ENCODE measurements around the gene SPATA13.
A peak's percentile ranks its signal among the peaks of the same experiment; 100 is the strongest.
"Not testable (repeated sequence)": the region's sequence is repeated elsewhere in the genome, so short reads cannot be mapped to it uniquely, and the experiment has no call there.

The SPATA13 gene

DNA sequence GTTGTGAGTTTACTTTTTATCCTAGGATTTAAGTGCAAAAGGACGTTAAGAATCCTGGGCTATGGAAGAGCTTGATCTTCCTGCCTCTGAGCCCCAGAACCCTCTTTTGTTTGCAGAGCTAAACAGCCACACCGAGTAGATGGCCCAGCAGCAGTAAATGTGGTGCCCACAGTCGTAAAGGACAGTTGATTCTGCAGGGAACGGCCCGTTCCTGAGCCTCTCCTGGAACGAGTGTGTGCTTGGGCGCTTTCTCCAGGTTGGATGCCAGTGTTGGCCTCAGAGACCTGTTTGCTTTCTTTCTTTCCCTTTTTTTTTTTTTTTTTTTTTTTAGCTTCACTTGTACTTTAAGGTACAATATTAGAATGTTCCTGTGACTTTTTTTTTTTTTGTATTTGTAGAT is 41.7 kb downstream of the SPATA13 start:
- DNase-seq: no peak

DNA sequence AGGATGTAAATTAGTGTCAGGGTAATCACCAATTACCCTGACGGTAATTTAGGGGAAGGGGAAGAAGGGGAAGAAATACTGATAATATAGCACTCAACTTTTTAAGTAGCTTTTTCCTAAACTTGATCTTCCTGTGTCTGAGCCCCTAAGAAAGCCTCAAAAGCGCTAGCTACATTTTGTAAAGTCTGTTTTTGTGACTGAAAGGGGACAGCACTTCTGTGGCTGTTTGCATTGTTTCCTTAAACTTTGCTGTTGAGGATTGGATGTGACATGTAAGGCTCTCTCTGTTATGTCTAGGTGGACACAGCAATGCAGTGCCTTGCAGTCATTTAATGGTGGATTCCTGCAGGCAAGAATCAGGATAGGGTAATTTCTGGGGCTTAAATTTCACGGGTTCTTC is 42.8 kb downstream of the SPATA13 start:
- peak in 1 of 2 experiments; percentile 9 for DNase-seq

DNA sequence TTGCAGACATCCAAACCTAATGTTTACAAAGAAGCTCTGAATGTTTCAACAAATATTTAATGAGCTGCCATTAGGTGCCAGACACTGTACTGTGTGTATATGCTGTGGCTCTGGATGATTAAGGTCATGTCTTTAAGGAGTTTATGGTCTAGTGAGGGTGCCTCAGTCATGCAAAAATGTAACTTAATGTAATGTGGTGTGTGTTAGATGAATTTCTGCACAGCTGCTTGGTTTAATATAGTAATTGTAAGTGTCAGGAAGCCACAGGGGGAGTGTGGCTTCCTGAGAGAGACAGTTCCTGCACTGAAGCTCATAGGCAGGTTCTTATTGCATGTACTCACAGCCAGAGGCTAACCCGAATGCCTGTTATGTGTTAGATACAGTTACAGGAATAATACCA is 43.3 kb downstream of the SPATA13 start:
- peak; percentile 68 for DNase-seq

DNA sequence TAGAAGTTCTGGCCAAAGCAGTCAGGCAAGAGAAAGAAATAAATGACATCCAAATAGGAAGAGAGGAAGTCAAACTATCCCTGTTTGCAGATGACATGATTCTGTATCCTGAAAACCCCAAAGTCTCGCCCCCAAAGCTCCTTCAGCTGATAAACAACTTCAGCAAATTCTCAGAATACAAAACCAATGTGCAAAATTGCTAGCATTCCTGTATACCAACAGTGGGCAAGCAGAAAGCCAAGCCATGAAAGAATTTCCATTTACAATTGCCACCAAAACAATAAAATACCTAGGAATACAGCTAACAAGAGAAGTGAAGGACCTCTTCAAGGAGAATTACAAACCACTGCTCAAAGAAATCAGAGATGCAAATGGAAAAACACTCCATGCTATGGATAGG is 44.6 kb downstream of the SPATA13 start:
- DNase-seq: not testable (repeated sequence)

DNA sequence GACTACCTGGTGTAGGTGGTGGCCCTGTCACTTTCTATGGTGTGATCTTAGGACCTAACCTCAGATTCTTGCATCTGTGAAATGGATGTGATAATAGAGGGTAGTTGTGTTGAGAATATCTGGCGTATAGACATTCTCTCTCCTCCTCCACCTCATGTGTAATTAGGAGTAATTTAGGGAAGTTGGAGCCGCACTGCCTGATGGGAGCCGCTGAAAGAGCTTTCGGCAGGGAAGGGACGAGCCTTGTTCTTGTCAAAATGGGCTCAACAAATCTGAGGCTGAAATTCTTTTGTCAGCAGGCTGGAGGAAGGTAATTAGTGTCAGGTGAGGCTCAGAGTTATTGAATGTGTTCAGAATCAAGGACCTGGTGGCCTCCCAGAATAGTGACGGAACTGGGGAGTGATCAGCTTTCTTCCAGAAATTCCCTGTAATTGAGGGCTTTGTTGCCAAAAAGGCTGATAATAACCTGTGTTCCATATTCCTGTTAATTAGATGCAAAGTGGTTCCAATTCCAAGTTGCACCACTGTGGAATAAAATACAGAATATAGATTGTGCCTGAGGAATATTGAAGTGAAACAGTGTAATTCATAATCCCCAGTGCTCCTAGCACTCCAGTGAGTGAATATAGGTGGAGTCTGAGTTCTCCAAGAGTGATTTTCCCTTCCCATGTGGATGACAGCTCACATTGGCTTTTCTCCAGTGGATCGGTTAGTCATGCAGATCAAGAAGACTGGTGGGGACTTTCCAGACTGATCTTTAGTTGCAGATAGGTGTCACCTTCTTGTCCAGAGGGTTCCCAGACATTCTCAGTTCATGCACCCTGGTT is 47.5 kb downstream of the SPATA13 start:
- DNase-seq: peak; percentile 39 to 45

DNA sequence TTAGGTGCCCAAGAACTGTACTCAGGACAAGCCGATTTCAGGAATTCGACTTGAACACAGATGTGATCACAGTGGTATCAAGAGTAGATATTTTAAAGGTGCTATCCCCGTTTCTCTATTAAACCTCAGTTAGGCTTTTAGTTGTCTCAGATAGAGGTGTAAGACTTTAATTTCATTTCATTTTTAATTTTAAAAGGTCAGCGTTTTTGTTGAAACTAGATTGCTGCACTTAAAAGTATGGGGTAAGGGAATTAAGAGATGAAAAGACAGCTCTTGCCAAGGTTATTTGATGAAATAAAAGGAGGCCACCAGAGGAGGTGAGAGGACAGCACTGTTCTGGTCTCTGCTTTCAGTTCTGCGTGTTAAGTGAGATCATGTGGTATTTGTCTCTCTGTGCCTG is 48.6 kb downstream of the SPATA13 start:
- DNase-seq: no peak

DNA sequence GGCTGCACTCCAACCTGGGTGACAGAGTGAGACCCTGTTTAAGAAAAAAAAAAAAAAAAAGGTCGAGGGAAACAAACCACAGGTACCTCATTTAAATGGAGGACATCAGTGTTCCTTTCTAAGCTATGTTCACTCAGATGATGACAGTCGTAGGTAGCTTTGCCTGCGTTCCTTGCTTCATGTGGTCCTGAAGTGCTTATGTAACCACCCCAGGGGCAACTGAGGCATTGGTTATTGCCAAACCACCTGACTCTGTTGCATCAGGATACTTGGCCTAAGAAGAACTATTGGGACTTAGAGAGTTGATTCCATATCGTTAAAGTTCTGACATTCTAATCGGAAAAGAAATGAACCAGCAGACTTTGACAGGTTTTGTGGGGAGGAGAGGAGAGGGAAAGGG is 51.7 kb downstream of the SPATA13 start:
- no peak for DNase-seq

DNA sequence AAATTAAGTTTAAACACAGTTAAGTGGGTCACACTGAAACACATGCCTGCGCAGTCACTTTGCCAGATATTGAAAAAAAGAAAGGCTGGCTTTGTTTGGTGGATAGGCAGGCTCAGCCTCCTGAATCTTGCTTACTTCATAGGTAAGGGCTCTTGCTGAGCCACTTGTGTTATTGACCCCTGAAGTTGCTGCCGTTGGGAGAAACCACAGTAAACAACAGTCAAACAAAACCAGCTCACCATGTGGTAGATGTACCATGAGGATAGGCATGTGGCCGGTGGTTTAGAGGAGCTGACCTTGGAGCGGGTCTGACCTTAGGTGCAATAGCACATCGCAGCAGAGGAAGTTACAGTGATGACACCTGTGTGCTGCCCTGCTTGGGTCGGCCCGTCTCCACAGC is 52.2 kb downstream of the SPATA13 start:
- DNase-seq: no peak

DNA sequence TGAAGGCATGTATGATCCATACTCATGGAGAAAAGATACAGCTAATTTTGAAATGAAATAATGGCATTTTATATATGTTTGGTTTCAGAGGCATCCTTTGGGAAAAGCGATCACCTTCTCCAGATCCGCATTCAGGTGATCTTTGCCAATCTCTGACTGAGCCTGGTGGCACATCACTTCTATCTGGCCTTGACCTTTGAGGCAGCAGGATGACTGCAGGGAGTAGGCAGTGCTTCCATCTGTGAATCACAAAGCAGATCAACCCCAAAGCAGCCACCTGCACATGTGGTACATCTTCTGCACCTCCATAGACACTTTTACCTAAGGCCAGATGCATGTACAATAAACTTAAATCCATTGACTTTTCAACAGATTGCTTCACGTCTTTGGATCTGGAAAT is 53.4 kb downstream of the SPATA13 start:
- DNase-seq: no peak

DNA sequence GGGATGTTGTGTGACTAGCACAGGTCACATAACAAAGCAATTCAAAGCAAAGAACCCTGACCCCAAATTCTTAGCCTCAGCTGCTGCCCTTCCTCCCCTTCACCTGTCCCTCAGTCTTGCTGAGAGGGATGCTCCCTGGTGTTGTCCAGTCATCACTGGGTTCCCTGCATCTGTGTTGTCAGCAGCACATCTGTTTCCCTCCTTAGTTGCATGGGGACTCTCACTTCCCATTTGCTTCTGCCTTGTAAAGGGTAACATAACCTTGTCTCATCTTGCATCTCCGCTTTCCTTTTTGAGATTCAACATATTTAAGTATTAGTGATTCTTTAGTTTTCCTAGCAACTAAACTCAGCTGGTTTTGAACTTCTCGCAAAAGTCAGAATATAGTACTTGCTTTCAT is 54.0 kb downstream of the SPATA13 start:
- no peak for DNase-seq

DNA sequence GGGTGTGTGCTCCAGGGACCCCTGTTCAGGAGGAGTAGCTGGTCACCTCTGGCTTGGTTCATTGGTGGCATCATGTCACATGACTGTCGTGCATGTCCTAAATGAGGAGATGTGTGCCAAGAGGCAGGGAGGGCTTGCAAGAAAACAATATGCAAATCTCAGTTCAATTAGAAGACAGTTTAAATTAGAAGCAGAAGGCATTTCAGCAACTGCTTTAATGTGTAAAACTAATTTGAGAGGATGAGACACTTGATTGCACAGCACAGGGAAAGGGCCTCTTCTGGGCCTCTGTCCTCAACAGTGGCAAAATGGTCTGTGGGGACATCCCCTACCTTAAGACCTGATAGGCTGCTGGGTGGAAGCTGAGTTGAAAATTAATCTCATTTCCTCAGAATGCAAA is 54.6 kb downstream of the SPATA13 start:
- DNase-seq: no peak

DNA sequence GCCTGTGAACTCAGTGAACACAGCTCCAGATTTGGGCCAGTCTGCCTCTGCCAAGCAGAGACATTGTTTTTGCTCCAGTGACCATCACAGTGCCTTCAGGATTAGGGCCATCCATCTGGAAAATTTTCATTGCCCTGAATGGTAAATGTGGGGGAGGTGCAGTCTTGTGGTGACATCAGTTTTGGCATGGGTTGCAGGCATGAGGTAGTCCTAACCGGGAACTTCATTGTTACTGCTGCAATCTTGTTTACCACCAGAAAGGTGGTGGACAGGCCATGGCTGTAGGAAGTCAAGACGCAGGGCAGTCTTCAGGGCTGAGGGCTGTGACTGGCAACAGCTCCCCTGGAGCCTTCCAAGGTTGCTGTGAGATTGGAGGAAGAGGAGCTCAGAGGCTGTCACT is 55.2 kb downstream of the SPATA13 start:
- DNase-seq: no peak

DNA sequence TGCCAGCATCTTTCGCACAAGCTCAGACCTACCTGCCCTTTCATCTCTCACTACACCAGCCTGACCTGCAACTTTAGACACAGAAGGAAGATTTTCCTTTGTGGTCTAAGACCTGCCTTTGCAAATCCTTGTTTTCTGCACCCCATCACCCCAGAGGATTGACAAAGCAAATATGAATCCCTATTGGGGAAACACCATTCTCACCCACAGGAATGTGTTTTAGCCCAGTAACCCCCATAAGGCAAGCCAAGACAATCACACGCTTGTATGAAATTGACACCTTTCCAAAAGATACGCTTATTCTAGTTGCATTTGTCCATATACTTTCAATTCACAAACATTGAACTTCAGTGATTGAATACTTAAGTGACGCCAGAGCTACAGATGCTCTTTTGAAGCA is 55.7 kb downstream of the SPATA13 start:
- DNase-seq: no peak

DNA sequence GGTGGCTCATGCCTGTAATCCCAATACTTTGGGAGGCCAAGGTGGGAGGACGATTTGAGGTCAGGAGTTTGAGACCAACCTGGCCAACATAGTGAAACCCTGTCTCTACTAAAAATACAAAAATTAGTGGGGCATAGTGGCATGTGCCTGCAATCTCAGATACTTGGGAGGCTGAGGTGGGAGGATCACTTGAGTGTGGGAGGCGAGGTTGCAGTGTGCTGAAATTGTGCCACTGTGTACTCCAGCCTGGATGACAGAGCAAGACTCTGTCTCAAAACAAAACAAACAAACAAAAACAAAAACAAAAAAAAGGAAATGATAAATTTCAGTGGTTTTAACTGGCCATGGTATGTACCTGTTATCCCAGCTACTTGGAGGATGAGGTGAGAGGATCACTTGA is 56.3 kb downstream of the SPATA13 start:
- not testable (repeated sequence) for DNase-seq

DNA sequence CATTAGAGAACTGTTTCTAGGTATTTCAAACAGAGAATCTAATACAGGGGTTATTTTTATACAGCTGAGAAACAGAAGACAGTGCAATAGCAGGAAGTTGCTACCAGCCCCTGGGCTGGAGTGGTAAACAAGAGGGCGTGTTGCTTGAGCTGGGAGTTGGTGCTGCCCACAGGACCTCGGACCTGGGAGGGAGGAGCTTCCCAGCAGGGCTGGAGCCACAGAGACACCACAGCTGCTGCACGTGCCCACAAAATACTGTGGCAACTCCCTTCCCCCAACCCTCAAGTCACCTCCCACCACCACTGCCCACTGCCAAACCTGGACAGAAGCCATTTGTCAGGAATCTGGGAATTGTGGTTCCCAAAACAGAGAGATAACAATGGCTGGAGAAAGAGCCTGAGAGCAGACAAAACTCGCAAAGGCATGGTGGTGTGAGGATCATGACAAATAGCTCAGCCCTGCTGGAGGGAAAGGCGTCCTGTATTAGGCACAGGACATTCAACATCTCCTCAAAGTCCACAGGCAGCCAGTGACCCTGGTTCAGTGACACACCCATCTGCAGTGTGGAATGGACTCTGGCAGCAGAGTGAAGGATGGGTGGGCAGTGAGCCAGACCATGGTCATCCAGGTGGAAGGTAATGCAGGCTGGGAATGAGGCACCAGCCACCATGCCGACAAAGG is 57.2 kb downstream of the SPATA13 start:
- no peak for DNase-seq

DNA sequence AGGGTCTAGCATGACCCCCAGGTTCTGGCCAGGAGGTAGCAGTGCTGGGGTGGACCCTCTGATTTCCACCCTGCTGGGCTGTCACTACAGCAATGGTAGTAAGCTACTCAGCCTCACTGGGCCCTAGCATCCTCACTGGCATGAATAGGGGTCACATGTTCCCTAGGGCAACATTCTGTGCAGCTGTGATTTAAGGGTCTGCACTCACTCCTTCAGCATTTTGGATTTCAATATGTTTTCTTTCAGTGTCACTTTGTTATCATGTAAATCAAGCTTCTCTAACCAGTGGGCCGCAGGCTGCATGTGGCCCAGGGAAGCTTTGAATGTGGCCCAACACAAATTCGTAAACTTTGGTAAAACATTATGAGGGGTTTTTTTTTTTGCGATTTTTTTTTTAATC is 57.8 kb downstream of the SPATA13 start:
- no peak for DNase-seq

DNA sequence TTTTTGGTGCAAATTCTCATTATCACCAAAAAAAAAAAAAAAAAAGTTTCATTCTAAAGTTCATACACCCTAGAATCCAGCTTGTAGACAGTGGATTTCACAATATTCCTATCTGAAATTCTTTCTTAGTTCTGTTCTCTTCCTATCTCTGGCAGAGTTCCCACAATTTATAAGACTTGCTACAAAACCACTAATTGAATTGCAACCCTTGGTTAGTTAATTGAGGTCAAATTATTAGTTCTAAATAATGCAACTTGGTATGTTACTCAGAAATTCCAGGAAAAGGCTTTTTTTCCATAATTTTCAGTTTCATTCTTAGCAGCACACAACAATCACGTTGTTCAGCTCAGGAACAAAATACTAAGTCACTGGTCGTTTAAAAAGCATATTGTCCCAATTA is 58.5 kb downstream of the SPATA13 start:
- DNase-seq: no peak

DNA sequence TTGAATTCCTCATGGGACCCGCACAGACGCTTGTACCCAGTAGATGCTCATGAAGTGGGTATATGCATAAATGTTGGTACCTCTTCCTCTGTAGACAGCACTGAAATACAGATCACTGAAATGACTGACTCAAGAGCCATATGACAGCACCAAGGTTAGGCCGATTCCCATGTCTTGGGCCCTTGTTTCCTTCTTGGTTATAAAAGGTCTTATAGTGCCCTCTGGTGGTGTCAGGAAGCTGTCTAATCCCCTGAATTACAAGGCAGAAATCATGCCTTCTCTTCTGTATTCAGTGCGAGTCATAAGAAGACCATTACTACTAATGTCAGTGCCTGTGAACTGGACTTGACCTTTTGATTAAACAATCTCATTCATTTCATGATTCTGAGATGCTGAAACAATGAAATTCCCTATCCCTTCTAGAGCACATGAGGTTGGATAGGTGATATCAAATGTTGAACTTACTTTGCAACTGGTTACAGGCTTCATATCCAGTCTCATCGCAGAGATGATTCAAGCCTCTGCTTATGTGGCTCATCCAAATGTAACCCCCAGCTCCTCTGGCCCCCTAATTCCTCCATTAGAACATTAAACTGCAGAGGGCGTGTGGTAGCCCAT is 59.7 kb downstream of the SPATA13 start:
- peak; percentile 49 to 52 for DNase-seq

DNA sequence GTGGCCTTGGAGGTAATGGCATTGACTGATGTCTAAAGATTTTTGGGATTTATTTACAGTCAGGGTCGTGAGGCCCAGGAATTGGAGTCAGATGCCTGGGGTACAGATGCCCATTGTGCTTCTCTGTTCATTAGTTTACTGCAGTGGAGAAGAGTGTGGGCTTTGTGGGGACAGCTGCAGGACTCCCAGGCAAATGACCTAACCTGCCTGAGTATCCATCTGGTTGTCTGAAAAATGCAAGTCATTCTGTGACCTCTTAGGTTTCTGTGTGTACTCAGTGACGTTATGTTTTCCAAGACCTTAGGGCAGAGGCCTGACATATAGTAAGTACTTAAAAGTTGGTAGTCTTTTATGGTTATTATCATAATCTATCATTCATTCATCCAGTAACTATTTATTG is 60.5 kb downstream of the SPATA13 start:
- no peak for DNase-seq

DNA sequence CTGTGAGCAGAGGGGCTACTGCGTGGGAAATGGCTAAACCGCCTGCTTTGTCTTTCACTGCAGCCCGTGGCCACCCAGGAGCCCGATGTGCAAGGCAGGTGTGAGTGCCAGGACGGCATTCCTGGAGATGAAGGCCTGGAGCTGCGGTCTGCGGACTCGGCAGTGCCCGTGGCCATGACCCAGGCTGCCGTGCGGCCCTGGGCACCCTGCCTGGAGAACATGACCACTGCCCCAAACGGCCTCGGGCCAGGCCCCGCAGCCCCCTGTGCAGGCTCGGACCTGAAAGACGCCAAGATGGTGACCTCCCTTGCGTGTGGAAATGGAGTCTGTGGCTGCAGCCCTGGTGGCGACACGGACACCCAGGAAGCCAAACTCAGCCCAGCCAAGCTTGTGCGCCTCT is 62.2 kb downstream of the SPATA13 start:
- DNase-seq: no peak

DNA sequence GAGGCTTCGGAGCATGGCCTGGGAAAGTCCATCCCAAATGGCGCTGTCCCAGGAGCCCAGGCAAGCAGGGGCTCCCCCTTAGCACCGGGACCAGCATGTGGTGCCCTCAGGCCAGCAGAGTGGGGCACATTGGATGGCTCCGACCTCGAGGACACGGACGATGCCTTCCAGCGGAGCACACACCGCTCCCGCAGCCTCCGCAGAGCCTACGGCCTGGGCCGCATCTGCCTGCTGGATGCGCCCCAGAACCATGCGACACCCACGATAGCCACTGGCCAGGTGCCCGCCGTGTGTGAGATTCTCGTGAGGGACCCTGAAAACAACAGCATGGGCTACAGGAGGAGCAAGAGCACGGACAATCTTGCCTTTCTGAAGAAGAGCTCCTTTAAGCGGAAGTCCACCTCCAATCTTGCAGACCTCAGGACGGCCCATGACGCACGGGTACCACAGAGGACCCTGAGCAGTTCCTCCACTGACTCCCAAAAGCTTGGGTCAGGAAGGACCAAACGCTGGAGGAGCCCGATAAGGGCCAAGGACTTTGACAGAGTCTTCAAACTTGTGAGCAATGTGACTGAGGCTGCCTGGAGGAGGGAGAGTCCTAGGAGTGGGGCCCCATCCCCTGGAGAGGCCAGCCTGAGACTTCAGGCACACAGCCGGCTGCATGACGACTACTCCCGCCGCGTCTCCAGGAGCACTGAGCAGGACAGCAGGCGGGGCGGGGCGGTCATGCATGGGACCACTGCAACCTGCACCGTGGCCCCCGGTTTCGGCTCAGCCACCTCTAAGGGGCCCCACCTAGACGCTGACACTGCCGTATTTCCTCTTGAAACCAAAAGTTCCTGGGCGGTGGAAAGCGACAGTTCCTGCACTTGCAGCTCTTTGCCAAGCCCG is 63.1 kb downstream of the SPATA13 start:
- no peak for DNase-seq

DNA sequence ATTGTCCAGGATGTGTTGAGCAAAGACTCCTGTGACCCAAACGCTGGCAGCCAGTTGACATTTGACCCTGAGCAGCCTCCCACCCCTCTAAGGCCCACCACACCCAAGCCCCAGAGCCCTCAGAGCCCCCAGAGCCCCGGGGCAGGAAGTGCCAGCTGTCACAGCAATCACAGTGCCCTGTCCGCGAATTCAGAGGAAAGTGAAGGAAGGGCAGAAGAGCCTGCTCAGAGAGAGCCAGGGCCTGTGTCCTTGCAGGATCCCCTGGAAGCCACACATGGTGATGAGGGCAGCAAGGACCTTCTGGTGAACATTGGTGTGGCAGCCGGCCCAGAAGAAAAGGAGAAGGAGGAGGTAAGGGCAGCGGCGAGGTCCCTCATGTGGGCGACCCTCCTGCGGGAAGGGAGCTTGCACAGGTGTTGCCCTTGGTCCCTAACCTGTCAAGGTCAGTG is 63.7 kb downstream of the SPATA13 start:
- no peak for DNase-seq

DNA sequence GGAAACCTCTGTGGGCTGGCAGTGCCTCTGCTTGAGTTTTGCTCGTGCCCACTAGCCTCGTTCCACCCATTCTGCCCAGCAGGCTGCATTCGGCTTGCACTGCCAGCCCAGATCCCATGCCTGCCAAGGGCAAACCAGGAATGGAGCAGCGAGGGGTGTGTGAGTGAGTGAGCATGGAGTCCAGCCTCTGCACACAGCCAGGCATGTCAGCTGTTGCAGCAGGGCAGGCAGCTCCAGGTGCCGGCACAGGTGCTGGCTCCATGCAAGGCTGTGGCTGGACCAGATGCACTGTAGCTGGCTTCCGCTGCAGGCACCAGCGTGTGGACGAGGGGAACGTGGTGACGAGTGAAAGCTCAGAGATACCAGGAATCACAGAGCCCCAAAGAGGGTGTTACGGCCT is 64.5 kb downstream of the SPATA13 start:
- DNase-seq: no peak
